Thyroid gland (tissue), 4 donors: ENCODE data around the gene GDI2. TPM values are rescaled to one million over a fixed set of nuclear protein-coding genes. Genes with fewer than 3 reads are reported as not detected.

Experiments used
- DNase-seq, 2 donors: peaks; one replicate each; pipeline ENCODE4 v3.0.0-alpha.2; 2019
- H3K27ac ChIP-seq, 3 donors: fragments of 200-600 bp; sonication (generic); 1 replicate in 2 of 3; 2 replicates in 1 of 3; pipeline ENCODE4 v1.5.1; 2016 to 2019; ENCODE audit warnings: mild to moderate bottlenecking in 1 of 3, moderate library complexity in 1 of 3
- H3K27me3 ChIP-seq: fragments of 200-600 bp; sonication (generic); one replicate; pipeline ENCODE4 v1.5.1; 2019
- H3K36me3 ChIP-seq, 2 donors: fragments of 200-600 bp; sonication (generic); one replicate each; pipeline ENCODE4 v1.5.1; 2016 to 2019
- H3K4me1 ChIP-seq, 2 donors: fragments of 200-600 bp; sonication (generic); one replicate each; pipeline ENCODE4 v1.5.1; 2017 to 2019
- H3K4me3 ChIP-seq, 3 donors: fragments of 200-600 bp; sonication (generic); replicated peaks in 1 of 3; 1 replicate in 2 of 3; 2 replicates in 1 of 3; pipeline ENCODE4 v1.5.1; 2016; ENCODE audit warnings: mild to moderate bottlenecking in 1 of 3
- H3K9me3 ChIP-seq: fragments of 200-600 bp; sonication (generic); one replicate; pipeline ENCODE4 v1.5.1; 2017
- POLR2A ChIP-seq, 2 donors: fragments of 450-650 bp; IDR thresholded peaks; one replicate each; pipeline ENCODE4 v1.6.1; 2017; ENCODE audit warnings: antibody characterized with exemption in 2 of 2, mild to moderate bottlenecking in 2 of 2, moderate library complexity in 1 of 2
- WGBS, 2 donors: methylation state at CpG; one replicate each; pipeline ENCODE4 v1.1.5; 2017; 5-methylcytosine and 5-hydroxymethylcytosine counted together
- intact Hi-C: fragments of 100-400 bp; cut with DNase I; formaldehyde crosslinking; loops from one replicate; pipeline ENCODE4 v1.15.1; 2023
- total RNA-seq, 4 donors: library from RNA; depleted of rRNA; stranded (reverse); fragments of >200 nt; gene quantifications; one replicate each; pipeline ENCODE4 v1.2.3, GENCODE V29; 2016
- TF ChIP-seq, protein P1 (sequence below), 6 experiments: fragments of 200-600 bp in 3 of 6; fragments of 450-650 bp in 3 of 6; sonication (generic) in 3 of 6; IDR thresholded peaks; one replicate each; pipeline ENCODE4 v1.5.1; 2016 to 2019; ENCODE audit warnings: antibody characterized with exemption in 6 of 6, mild to moderate bottlenecking in 2 of 6, inconsistent platforms in 1 of 6, moderate library complexity in 1 of 6

Gene GDI2
- total RNA-seq, 4 donors from 2014 or later: 189 to 281 (median 236) TPM

DNA sequence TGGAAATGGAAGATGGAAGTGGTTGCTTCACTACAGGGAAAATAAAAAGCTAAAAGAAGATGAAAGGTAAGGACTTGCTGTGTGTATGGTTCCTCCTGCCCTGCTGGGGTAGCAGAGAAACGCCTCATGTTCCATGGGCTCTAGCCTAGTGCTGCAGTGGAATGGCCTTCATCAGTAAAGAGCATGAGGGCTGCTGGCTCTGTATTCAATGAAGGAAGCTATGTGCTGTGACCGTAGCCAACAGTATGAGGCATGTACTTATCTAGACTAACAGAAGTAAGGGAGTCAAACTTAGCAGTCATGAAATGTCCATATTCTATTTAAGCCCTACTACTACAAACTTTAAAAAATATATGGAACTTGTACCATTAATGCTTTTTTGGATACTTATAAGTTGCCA lies 54.3 kb downstream of the GDI2 start:
- Histone ChIP-seq H3K27ac (no peak overlapping the region), H3K4me1 (no peaks in the 10 kb centered on the region), H3K9me3 (no peaks in the 10 kb centered on the region), H3K4me3 (no peak overlapping the region), H3K27me3 (no peaks in the 10 kb centered on the region), H3K36me3 (peaks cover 42 to 54% of the 10 kb centered on the region in 2 donors)
- TF ChIP-seq, protein P1, sequence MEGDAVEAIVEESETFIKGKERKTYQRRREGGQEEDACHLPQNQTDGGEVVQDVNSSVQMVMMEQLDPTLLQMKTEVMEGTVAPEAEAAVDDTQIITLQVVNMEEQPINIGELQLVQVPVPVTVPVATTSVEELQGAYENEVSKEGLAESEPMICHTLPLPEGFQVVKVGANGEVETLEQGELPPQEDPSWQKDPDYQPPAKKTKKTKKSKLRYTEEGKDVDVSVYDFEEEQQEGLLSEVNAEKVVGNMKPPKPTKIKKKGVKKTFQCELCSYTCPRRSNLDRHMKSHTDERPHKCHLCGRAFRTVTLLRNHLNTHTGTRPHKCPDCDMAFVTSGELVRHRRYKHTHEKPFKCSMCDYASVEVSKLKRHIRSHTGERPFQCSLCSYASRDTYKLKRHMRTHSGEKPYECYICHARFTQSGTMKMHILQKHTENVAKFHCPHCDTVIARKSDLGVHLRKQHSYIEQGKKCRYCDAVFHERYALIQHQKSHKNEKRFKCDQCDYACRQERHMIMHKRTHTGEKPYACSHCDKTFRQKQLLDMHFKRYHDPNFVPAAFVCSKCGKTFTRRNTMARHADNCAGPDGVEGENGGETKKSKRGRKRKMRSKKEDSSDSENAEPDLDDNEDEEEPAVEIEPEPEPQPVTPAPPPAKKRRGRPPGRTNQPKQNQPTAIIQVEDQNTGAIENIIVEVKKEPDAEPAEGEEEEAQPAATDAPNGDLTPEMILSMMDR (IDR thresholded peaks at IDR 0.05): no peak
- no peak for TF ChIP-seq POLR2A (IDR thresholded peaks at IDR 0.05)
- intact Hi-C loops: no loop called here
- 93 to 95% methylated on average over 2 of the region's 2 CpGs for WGBS, 2 donors
- DNase-seq: no peak

DNA sequence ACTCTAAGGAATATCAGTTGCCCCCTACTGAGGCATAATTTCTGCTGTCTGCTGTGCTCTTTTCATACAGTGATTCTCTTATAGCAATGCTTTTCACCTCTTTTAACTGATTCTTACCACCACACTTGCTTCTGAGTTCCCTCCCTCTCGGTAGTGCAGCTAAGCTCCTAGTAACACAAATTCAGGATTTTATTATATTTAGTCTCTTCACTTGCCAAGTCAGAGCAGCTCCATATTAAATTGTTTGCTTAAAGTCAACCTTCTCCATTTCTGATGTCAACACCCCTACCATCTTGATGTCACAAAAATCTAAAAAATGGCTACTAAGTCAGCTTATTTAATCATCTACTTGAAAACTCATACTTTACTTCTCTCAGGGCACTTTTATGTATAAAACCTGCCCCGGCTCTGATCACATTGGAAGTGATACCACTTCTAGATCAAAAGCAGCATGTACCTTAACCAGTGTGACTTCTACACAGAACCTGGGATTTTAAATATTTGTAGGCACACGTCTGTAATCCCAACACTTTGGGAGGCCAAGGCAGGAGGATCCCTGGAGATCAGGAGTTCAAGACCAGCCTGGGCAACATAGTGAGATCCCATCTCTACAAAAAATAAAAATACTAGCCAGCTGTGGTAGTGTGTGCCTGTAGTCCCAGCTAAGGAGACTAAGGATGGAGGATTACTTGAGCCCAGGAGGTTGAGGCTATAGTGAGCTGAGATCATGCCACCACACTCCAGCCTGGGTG lies 55.3 kb downstream of the GDI2 start:
- Histone ChIP-seq H3K27me3 (no peaks in the 10 kb centered on the region), H3K9me3 (no peaks in the 10 kb centered on the region), H3K4me1 (peaks cover 0 to 2% of the 10 kb centered on the region in 2 donors), H3K36me3 (peaks cover 37 to 54% of the 10 kb centered on the region in 2 donors), H3K4me3 (no peak overlapping the region), H3K27ac (no peak overlapping the region)
- intact Hi-C loops: no loop called here
- no peak for DNase-seq
- TF ChIP-seq, protein P1 (IDR thresholded peaks at IDR 0.05): no peak
- no peak for TF ChIP-seq POLR2A (IDR thresholded peaks at IDR 0.05)
- 96% methylated on average over 3 of the region's 3 CpGs for WGBS, 2 donors

DNA sequence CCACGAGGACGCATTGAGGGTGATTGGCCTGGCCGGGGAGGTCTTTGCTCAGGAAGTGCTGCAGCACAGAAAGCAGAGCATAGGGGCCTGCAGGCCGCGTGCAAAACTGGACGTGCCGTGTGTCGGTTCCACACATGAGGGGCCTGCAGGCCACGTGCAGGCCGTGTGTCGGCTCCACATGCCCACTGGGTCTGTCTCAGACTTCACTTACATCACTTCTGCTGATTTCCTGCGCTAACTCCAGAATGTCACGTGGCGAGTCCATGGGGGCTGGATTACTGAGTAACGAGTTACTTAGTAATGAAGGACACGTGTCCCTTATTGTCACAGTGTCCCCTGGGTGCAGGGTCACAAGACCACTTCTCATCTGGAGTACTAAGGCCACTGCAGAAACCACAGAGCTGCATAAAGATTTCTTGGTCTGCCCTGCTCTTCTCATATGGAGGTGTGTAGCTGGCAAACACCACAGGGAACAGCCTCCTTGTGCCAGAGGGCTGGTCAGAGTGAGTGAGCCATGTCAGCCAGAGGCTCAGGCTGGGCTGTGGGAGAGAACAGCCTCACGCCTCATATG lies 60.8 kb downstream of the GDI2 start:
- no peaks in the 10 kb centered on the region for H3K27me3 ChIP-seq
- peaks cover 23 to 35% of the 10 kb centered on the region in 2 donors for H3K4me1 ChIP-seq
- H3K36me3 ChIP-seq: peaks cover 6 to 13% of the 10 kb centered on the region in 2 donors
- intact Hi-C loops: no loop called here
- peak; percentile 33 to 48 for DNase-seq
- no peak for TF ChIP-seq POLR2A (IDR thresholded peaks at IDR 0.05)
- TF ChIP-seq, protein P1 (IDR thresholded peaks at IDR 0.05): no peak
- no peak overlapping the region for H3K4me3 ChIP-seq
- H3K9me3 ChIP-seq: no peaks in the 10 kb centered on the region
- H3K27ac ChIP-seq: peak overlapping the region in 2 of 3 donors; percentile 11 to 60
- 83 to 89% methylated on average over 17 of the region's 17 CpGs for WGBS, 2 donors

DNA sequence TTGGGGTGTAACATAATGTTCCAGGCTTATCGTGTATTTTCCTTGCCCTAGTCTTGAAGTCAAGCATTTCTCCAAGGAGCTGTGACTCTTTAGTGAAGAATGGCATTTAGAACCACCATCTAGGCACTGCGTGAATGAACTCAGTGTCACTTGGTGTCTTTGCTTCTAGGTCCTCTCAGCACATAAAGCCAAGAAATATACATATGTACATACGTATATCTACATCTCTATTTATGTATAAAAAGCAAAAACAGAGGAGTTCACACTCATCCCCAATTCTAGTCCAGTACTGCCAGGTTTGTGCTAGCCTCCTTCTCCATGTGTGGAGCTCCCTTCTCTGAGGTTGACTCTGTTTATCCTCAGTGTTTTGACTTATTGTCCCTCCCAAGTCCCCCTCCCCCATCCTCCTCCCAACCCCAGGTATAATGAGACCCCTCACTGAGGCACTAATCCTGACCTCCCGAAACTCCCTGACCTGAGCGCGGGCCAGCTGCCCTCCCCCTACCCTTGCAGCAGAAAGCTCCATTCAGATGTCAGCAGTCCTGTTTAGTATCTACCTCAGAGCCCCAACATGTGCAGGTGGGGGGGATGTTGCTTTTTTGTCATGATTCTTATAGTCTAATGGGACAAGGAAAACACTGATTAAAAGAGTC lies 61.5 kb downstream of the GDI2 start:
- H3K36me3 ChIP-seq: peaks cover 7 to 10% of the 10 kb centered on the region in 2 donors
- no peak for TF ChIP-seq POLR2A (IDR thresholded peaks at IDR 0.05)
- TF ChIP-seq, protein P1 (IDR thresholded peaks at IDR 0.05): no peak
- no peak for DNase-seq
- no peak overlapping the region for H3K4me3 ChIP-seq
- H3K9me3 ChIP-seq: no peaks in the 10 kb centered on the region
- WGBS, 2 donors: 54 to 57% methylated on average over 6 of the region's 6 CpGs
- peak overlapping the region; percentile 26 to 70 (median 26) for H3K27ac ChIP-seq
- H3K4me1 ChIP-seq: peaks cover 23 to 35% of the 10 kb centered on the region in 2 donors
- no peaks in the 10 kb centered on the region for H3K27me3 ChIP-seq
- intact Hi-C loops: no loop called here

DNA sequence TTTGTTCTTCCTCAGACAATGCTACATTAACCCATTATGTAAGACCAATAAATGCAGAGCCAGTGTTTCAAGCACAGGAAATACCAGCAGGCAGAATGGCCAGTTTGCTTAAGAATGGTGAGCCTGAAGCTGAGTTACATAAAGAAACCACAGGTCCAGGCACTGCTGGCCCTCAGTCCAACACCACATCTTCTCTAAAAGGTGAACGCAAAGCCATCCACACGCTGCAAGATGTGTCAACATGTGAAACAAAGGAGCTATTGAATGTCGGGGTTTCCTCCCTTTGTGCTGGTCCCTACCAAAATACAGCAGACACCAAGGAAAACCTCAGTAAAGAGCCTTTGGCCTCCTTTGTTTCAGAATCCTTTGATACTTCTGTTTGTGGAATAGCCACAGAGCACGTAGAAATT lies 64.8 kb downstream of the GDI2 start:
- H3K27ac ChIP-seq: no peak overlapping the region
- no peak for DNase-seq
- H3K4me1 ChIP-seq: peaks cover 31 to 42% of the 10 kb centered on the region in 2 donors
- peaks cover 7 to 10% of the 10 kb centered on the region in 2 donors for H3K36me3 ChIP-seq
- no peaks in the 10 kb centered on the region for H3K27me3 ChIP-seq
- TF ChIP-seq POLR2A (IDR thresholded peaks at IDR 0.05): no peak
- TF ChIP-seq, protein P1 (IDR thresholded peaks at IDR 0.05): no peak
- no peaks in the 10 kb centered on the region for H3K9me3 ChIP-seq
- 85 to 86% methylated on average over 4 of the region's 4 CpGs for WGBS, 2 donors
- intact Hi-C loops: no loop called here
- H3K4me3 ChIP-seq: no peak overlapping the region
